Esophagus squamous epithelium (tissue), 4 donors: ENCODE data around the gene SIK3.

Experiments used
- CTCF ChIP-seq, 6 experiments: fragments of 450-650 bp in 4 of 6; fragments of 200-600 bp in 2 of 6; sonication (generic) in 2 of 6; IDR thresholded peaks; one replicate each; pipeline ENCODE4 v1.5.1; 2016 to 2019; ENCODE audit warnings: antibody characterized with exemption in 6 of 6, mild to moderate bottlenecking in 4 of 6, moderate library complexity in 4 of 6
- POLR2A ChIP-seq, 4 donors: fragments of 450-650 bp; IDR thresholded peaks; one replicate each; pipeline ENCODE4 v1.6.1; 2017; ENCODE audit warnings: antibody characterized with exemption in 4 of 4, mild to moderate bottlenecking in 4 of 4, moderate library complexity in 3 of 4

- TF ChIP-seq CTCF (IDR thresholded peaks at IDR 0.05), result no peak
- TF ChIP-seq POLR2A (IDR thresholded peaks at IDR 0.05), result no peak
Observed at GRCh38 chr11:116888884-116889549, 209.2 kb downstream of the SIK3 start.
